NB4 (cell line): ENCODE results near the gene EPHA6.

Experiments
- DNase-seq: peaks from one replicate; pipeline ENCODE4 v3.0.0; 2010; ENCODE audit warnings: low read depth
- H3K4me3 ChIP-seq: one replicate; pipeline ENCODE4 v1.5.1; 2011; ENCODE audit warnings: mild to moderate bottlenecking, low read depth, low read length, moderate library complexity
- CTCF ChIP-seq: IDR thresholded peaks from one replicate; pipeline ENCODE4 v1.5.1; 2012; ENCODE audit warnings: low read depth, low read length
- MAX ChIP-seq: IDR thresholded peaks from 2 replicates; pipeline ENCODE4 v1.6.1; 2011; ENCODE audit warnings: low read depth, low read length
- MYC ChIP-seq: IDR thresholded peaks from 2 replicates; pipeline ENCODE4 v1.6.1; 2011; ENCODE audit warnings: low read depth, low read length
- POLR2A ChIP-seq: IDR thresholded peaks from 2 replicates; pipeline ENCODE4 v1.6.1; 2011; ENCODE audit warnings: mild to moderate bottlenecking; ENCODE audit not compliant: insufficient read length; ENCODE audit errors: extremely low read depth

The EPHA6 gene

GRCh38 chr3:97138914-97139541, 324.6 kb downstream of the EPHA6 start:
- TF ChIP-seq MYC (no peak), MAX (no peak), POLR2A (no peak), CTCF (peak; percentile 47)
- H3K4me3 ChIP-seq: no peak overlapping the region
- peak; percentile 48 for DNase-seq

- TF ChIP-seq MAX: no peak
- TF ChIP-seq MYC: no peak
- TF ChIP-seq CTCF: no peak
- TF ChIP-seq POLR2A: no peak
- no peak for DNase-seq
- no peak overlapping the region for H3K4me3 ChIP-seq
Measured at GRCh38 chr3:97148931-97149330, 334.5 kb downstream of the EPHA6 start.

- no peak overlapping the region for H3K4me3 ChIP-seq
- no peak for TF ChIP-seq CTCF
- DNase-seq: no peak
Measured at GRCh38 chr3:97161169-97161568, 346.8 kb downstream of the EPHA6 start.

- H3K4me3 ChIP-seq: no peak overlapping the region
- DNase-seq: no peak
- TF ChIP-seq CTCF (no peak), POLR2A (no peak)
Measured at GRCh38 chr3:97177242-97177641, 362.8 kb downstream of the EPHA6 start.

- no peak for DNase-seq
- H3K4me3 ChIP-seq: no peak overlapping the region
- no peak for TF ChIP-seq MAX
- no peak for TF ChIP-seq MYC
- TF ChIP-seq CTCF: no peak
- no peak for TF ChIP-seq POLR2A
Measured at GRCh38 chr3:97181704-97182103, 367.3 kb downstream of the EPHA6 start.

- no peak for TF ChIP-seq MYC
- no peak for TF ChIP-seq MAX
- no peak for TF ChIP-seq CTCF
- no peak for TF ChIP-seq POLR2A
- H3K4me3 ChIP-seq: no peak overlapping the region
- no peak for DNase-seq
Measured at GRCh38 chr3:97187771-97188170, 373.4 kb downstream of the EPHA6 start.
